M059J (cell line): Measurements from ENCODE around the gene TSC22D1. TPM values are rescaled to one million over a fixed set of nuclear protein-coding genes. Genes with fewer than 3 reads are reported as not detected.

Experiments used
- DNase-seq: peaks from one replicate; pipeline ENCODE4 v3.0.0-alpha.2; 2012; ENCODE audit warnings: low read depth
- total RNA-seq: library from RNA; depleted of rRNA; stranded (reverse); fragments of >200 nt; shearing (Covaris generic); gene quantifications from 2 replicates; pipeline ENCODE4 v1.2.3, GENCODE V29; 2014

Gene TSC22D1
- total RNA-seq, 1 experiment from 2014 or later = 52.4 TPM

GRCh38 chr13:44429311-44429710 is 146.8 kb downstream of the TSC22D1 start:
- no peak for DNase-seq

DNA sequence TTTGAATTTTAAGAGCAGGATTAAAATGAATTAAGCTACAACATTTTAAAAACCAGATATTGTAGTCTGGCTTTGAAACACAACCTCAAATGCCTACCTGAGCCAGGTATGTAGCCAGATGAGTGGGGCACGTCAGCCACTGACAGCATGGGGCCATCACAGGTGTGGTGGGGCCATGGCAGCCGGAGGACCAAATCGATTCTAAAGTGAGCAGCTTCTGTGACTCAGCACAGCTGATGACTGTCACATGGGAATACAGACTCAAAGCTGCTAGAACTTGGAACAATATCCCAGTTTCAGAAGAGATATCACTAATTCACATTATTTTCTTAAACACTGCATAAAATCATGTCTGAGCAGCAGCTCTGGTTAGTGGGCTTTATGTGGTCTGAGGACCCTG is 149.7 kb downstream of the TSC22D1 start:
- DNase-seq = no peak

GRCh38 chr13:44425815-44426078 is 150.4 kb downstream of the TSC22D1 start:
- no peak for DNase-seq

- no peak for DNase-seq
Measured at GRCh38 chr13:44425041-44425814, 150.9 kb downstream of the TSC22D1 start.

- no peak for DNase-seq
Measured at GRCh38 chr13:44423824-44424223, 152.3 kb downstream of the TSC22D1 start.

GRCh38 chr13:44422755-44423643 is 153.1 kb downstream of the TSC22D1 start:
- DNase-seq = no peak

DNA sequence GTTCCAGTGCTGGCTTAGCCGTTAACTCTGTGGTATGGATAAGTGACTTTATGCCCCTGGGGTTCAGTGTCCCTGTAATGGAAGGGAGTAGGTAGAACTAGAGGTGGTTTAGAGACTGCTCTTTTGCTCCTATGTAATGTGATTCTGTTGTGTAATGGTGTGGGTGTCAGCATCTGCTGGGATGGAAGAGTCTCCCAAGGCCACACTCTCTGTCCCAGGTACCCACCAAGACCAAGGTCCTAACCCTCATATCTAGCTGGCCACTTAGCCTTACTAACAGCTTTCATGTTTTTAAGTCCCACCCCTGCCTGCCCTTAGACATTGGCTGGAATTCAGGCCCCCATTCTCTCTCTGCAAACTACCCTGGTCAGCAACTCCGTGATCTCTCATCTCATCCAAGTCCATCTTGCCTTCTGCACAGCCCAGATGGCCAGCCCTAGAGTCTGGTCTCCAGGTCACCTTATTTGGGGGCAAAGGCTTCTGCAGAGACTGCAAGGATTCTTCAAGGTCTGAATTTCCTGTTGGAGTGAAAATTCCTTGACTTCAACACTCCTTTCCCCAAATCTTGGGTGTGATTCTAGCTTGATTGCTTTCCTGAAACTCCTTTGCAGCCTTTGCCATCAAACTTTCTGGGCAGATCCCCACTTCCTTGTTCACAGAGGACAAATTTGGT is 154.1 kb downstream of the TSC22D1 start:
- DNase-seq = no peak

- DNase-seq = no peak
Measured at GRCh38 chr13:44420376-44421220, 155.5 kb downstream of the TSC22D1 start.

DNA sequence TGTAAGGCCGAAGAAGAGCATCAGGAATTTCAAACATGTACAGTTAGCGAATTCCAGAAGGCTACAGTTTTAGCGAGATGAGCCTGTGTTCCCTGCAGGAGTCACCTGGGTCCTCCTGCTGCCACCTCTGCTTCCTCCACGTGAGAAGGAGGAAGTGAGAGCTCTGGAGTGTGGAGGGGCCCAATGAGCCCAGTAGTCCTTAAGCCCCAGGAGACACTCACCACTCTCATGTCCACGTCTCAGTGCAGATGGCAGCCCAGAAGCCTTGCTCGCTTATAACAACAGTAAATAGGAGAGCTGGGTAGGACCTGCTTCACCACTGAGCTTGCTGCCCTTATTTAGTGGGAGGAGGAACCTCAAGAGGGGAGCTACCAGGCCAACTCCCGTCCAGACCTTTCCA is 158.3 kb downstream of the TSC22D1 start:
- no peak for DNase-seq

DNA sequence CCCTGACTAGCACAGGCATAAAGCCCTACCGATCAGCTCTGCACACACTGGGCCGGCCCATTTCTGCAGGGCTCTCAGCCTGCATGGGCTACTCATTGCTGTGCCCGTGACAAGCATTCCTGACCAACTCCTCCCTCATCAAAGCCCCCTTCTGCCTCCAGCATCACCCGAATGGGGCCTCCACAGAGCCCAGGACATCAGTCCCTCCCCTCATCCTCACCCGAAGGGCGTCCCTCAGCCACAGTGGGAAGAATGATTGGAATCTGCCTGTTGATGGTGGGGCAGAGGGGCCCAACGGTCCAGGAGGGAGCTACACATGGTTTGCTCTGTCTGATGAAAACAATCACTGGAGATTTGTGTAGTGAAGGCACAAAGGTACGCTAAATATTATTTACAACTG is 158.7 kb downstream of the TSC22D1 start:
- no peak for DNase-seq

- no peak for DNase-seq
Measured at GRCh38 chr13:44416744-44417143, 159.4 kb downstream of the TSC22D1 start.

DNA sequence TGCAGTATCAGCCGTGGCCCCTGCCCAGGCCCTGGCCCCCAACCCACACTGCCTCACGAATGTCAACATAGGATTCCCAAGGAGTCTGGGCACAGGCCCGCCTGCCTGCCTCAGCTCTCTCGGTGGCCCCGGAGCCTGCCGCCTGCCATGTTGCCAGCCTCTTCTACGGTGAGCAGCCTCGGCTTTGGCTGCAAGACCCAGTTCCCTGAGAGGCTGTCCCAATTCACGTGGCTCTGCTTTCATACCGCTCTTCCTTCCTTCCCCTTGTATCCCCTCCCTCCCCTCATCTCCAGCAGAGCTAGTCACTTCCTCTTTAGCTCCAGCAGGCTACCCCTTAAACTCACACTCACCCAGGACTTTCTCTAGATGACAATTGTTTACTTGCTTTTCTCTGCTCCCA is 159.8 kb downstream of the TSC22D1 start:
- DNase-seq = no peak

- DNase-seq = no peak
Measured at GRCh38 chr13:44415815-44416214, 160.3 kb downstream of the TSC22D1 start.

DNA sequence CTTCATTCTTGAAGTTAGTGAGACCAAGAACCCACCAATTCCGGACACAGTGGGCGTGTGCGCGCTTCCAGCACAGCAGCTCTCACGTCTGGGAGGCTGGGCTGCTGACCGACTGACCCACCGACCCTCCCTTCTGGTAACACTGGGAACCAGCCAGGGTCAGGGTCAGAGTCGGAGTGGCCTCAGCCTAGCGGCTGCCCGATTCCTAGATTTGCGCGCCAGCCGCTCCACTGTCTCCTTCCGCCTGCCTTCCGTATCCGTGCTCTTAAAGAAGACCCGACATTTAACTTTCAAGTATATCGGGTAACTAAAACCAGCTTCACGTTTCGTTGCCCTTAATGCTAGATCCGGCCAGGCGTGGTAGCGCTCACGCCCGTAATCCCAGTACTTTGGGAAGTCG is 161.4 kb downstream of the TSC22D1 start:
- DNase-seq = no peak

GRCh38 chr13:44413095-44413494 is 163.0 kb downstream of the TSC22D1 start:
- DNase-seq = no peak

DNA sequence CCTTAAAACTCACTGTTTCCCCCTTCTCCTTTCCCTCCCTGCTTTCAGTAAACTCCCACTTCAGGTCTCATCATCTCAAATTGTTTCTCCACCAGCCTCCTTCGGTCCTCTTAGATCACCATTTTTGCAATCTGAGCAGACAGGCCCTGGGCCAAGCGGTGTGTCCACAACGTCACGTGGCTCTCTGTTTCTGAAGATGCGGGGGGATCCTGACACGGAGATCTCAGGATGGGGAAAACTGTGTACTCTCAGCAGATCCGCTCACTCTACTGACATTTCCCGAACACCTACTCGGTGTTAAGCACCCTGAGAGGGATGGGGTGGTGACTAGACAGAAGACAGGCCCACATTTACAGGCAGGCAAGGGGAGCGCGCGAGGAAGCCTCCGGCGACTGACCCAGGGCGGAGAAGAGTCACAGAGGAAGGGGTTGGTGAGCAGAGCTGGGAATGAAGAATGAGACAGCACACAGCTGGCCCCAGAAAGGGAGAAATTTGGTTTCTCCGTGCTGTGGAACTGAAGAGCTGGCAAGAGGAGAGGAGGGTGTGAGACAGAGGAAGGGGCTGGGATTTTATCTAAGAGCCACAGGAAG is 163.7 kb downstream of the TSC22D1 start:
- no peak for DNase-seq

DNA sequence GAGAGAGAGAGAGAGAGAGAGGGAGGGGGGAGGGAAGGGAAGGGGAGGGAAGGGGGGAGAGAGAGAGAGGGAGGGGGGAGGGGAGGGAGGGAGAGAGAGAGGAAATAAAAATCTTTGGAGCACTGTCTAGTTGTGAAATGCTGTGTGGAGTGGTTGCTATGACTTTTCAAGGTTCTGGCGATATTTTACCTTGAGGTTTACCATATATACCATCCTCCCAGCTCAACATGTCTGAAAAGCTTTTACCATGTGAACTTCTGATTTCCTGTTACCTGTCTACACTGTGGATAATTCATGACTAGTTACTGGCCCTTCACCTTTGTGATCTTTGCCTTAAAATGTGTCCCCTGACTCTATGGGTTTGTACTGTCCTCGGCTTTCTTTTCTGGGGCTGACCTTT is 164.3 kb downstream of the TSC22D1 start:
- no peak for DNase-seq

- no peak for DNase-seq
Measured at GRCh38 chr13:44410328-44410859, 165.7 kb downstream of the TSC22D1 start.

GRCh38 chr13:44409595-44409994 is 166.5 kb downstream of the TSC22D1 start:
- no peak for DNase-seq

- DNase-seq = no peak
Measured at GRCh38 chr13:44407891-44408290, 168.2 kb downstream of the TSC22D1 start.

DNA sequence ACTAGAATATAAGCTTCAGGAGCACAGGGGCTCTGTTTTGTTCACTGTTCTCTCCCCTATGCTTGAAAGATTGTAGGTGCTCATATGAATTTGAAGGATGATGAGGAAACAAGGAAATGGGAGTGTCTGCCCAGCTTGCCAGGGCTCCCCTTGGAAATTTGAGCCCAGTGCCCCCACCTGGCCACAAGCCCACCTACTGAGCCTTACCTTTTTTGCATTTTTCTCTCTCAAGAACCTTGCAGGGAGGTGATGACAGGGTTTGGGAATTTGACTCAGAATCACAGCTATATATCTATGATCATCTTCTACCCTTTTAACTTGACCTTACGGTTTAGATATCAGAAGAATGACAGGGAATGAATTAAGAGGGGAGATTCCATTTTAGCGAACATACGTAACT is 168.8 kb downstream of the TSC22D1 start:
- no peak for DNase-seq
